ENCODE results near the gene TXNL1. TPM values are rescaled to one million over a fixed set of nuclear protein-coding genes. Genes with fewer than 3 reads are reported as not detected.
A peak's percentile ranks its signal among the peaks of the same experiment; 100 is the strongest.

The TXNL1 gene
- total RNA-seq, 2 experiments from 2014 or later, result 41.5 to 41.6 TPM

DNA sequence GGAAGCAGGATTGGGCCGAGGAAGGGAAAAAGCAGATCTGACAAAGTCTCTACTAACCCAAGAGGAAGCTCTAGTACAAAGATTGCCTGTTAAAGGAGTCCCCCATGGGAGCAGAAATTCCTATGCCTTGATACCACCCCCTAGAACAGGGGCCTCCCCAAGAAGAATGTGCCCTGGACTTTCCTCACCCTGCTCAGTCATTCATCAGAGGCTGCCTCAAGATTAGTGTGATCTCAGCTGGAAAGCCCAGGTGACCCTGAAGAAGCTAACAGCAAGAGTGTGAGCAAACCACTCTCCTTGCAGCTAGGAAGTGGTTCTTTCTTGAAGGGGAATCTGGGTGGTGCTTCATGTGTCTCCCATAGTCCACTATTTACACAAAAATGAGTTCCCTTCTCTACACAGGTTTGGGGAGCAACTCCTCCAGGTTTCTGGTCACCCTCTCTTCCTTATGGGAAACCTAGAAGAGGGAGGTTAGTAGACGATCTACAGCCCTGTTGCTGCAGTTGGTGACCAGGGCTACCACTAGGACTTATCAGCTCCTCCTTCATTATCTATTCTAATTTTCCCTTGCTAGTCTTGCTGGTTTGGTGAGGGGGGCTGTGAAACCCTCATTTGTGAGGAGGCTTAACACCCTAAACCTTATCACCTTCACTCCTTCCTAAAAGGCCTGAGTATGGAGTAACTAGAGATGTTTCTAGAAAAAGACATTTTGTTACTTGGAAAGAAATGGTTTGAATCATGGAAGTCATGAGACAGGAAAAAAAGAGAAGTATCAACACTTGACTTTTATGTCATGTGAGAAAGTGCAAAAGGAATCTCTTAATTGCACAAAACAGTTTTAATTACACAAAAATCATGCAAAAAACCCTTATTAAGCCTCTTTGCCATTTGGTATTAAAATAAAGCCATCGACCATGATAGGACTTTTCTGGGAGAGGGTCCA lies 9.8 kb upstream of the TXNL1 start:
- no peaks in the 10 kb centered on the region for H3K27me3 Mint-ChIP-seq
- peaks cover 16% of the 10 kb centered on the region for H3K36me3 Mint-ChIP-seq (ENCODE audit: low read depth)
- ATAC-seq (ENCODE audit: poor library complexity), result no peak
- no peak overlapping the region for H3K27ac Mint-ChIP-seq
- ChIA-PET CTCF (no interaction called here), POLR2A (interaction anchor here (0.6 to 0.7 kb wide), 3 partner anchors 10 to 1961 kb away, joined by 3 to 6 read pairs (median 4); partner anchors contain the start of gene TXNL1)
- no peaks in the 10 kb centered on the region for H3K9me3 Mint-ChIP-seq
- Histone ChIP-seq H3K4me1 (ENCODE audit: insufficient read depth, low read length) (peaks cover 20% of the 10 kb centered on the region), H3K4me3 (ENCODE audit: low read length) (no peak overlapping the region), H3K27ac (ENCODE audit: low read depth in 1 of 2, low read length in 2 of 2) (no peak overlapping the region), H3K9me3 (ENCODE audit: control insufficient read depth in 1 of 2, insufficient read depth in 1 of 2, low read length in 2 of 2) (no peaks in the 10 kb centered on the region), H3K27me3 (ENCODE audit: control insufficient read depth in 1 of 2, insufficient read depth in 2 of 2, low read length in 2 of 2) (no peaks in the 10 kb centered on the region), H3K36me3 (ENCODE audit: insufficient read depth, low read length) (no peaks in the 10 kb centered on the region)
- peaks cover 31% of the 10 kb centered on the region for H3K4me1 Mint-ChIP-seq (ENCODE audit: low read depth)
- no peak for DNase-seq
- intact Hi-C loops (cut with DNase I, micrococcal nuclease), result loop anchor here in 1 of 2 experiments (1.0 to 5.0 kb wide), 2 partner anchors 9 to 969 kb away; no protein-coding TSS in a partner anchor
- no peak overlapping the region for H3K4me3 Mint-ChIP-seq
- TF ChIP-seq CTCF (IDR thresholded peaks at IDR 0.05), result no peak

DNA sequence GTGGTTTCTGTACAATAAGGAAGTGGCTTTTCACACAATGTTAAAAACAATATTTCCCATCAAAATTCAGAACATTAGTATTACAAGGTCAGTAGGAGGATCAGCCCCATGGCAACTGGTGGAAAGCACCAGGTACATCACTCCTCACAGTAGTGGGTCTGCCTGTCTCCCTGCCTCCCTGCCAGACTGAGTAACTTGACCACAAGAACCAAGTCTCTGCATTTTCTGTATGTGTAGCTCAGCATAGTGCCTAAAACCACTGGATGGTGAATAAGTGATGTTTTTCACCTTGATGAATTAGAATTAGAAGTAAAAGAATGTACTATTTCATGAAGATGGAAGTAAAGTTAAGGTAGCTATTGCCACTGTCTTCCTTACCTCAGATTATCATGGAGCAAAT lies 8.7 kb upstream of the TXNL1 start:
- Mint-ChIP-seq H3K9me3 (no peaks in the 10 kb centered on the region), H3K4me1 (ENCODE audit: low read depth) (peaks cover 20% of the 10 kb centered on the region), H3K4me3 (no peak overlapping the region), H3K36me3 (ENCODE audit: low read depth) (peaks cover 17% of the 10 kb centered on the region), H3K27me3 (no peaks in the 10 kb centered on the region), H3K27ac (peak overlapping the region; percentile 18)
- no peak for ATAC-seq (ENCODE audit: poor library complexity)
- TF ChIP-seq CTCF (IDR thresholded peaks at IDR 0.05), result no peak
- POLR2A ChIA-PET, result no interaction called here
- Histone ChIP-seq H3K27ac (ENCODE audit: low read depth in 1 of 2, low read length in 2 of 2) (no peak overlapping the region), H3K36me3 (ENCODE audit: insufficient read depth, low read length) (no peaks in the 10 kb centered on the region), H3K9me3 (ENCODE audit: control insufficient read depth in 1 of 2, insufficient read depth in 1 of 2, low read length in 2 of 2) (no peaks in the 10 kb centered on the region), H3K4me1 (ENCODE audit: insufficient read depth, low read length) (peaks cover 14% of the 10 kb centered on the region), H3K27me3 (ENCODE audit: control insufficient read depth in 1 of 2, insufficient read depth in 2 of 2, low read length in 2 of 2) (no peaks in the 10 kb centered on the region), H3K4me3 (ENCODE audit: low read length) (no peak overlapping the region)
- intact Hi-C loops (cut with DNase I, micrococcal nuclease), result loop anchor here in 1 of 2 experiments (5.0 kb wide), 1 partner anchor 970 kb away; no protein-coding TSS in a partner anchor
- CTCF ChIA-PET, result no interaction called here
- peak in 2 of 14 experiments; percentile 17 to 55 for DNase-seq

GRCh38 chr18:56645415-56646016 lies 7.1 kb upstream of the TXNL1 start:
- Histone ChIP-seq H3K27ac (ENCODE audit: low read depth in 1 of 2, low read length in 2 of 2) (no peak overlapping the region), H3K9me3 (ENCODE audit: control insufficient read depth in 1 of 2, insufficient read depth in 1 of 2, low read length in 2 of 2) (no peaks in the 10 kb centered on the region), H3K27me3 (ENCODE audit: control insufficient read depth in 1 of 2, insufficient read depth in 2 of 2, low read length in 2 of 2) (no peaks in the 10 kb centered on the region), H3K4me1 (ENCODE audit: insufficient read depth, low read length) (peaks cover 5% of the 10 kb centered on the region), H3K4me3 (ENCODE audit: low read length) (no peak overlapping the region), H3K36me3 (ENCODE audit: insufficient read depth, low read length) (no peaks in the 10 kb centered on the region)
- intact Hi-C loops (cut with DNase I, micrococcal nuclease), result loop anchor here in 1 of 2 experiments (5.0 kb wide), 1 partner anchor 972 kb away; no protein-coding TSS in a partner anchor
- ChIA-PET CTCF (no interaction called here), POLR2A (no interaction called here)
- ATAC-seq (ENCODE audit: poor library complexity), result peak; percentile 51
- H3K27me3 Mint-ChIP-seq, result no peaks in the 10 kb centered on the region
- peaks cover 4% of the 10 kb centered on the region for H3K36me3 Mint-ChIP-seq (ENCODE audit: low read depth)
- peak; percentile 73 for TF ChIP-seq CTCF (IDR thresholded peaks at IDR 0.05)
- peaks cover 7% of the 10 kb centered on the region for H3K4me1 Mint-ChIP-seq (ENCODE audit: low read depth)
- DNase-seq, result peak in 3 of 14 experiments; percentile 54 to 60 (median 56)
- no peaks in the 10 kb centered on the region for H3K9me3 Mint-ChIP-seq
- no peak overlapping the region for H3K27ac Mint-ChIP-seq
- no peak overlapping the region for H3K4me3 Mint-ChIP-seq

Data from CD4-positive, alpha-beta T cell (primary cell).